ENCODE results near the gene RAB19. TPM values are rescaled to one million over a fixed set of nuclear protein-coding genes. Genes with fewer than 3 reads are reported as not detected.
"Not testable (repeated sequence)": the region's sequence is repeated elsewhere in the genome, so short reads cannot be mapped to it uniquely, and the experiment has no call there.

Gene RAB19
- total and polyA plus RNA-seq, 9 of the 15 experiments (the other 6 are each of a cell fraction or from before 2014, with no cell fraction given): not detected

- in situ Hi-C loops (cut with MboI); CTCF ChIA-PET (ENCODE audit: low intra/inter-chr PET ratio); H3K27ac ChIP-seq (ENCODE audit: extremely low read depth, low read depth, low read length); H4K20me1 ChIP-seq (replicated peaks; ENCODE audit: control insufficient read depth, insufficient read depth, low read length); H3K79me2 ChIP-seq (ENCODE audit: control insufficient read depth, insufficient read depth, low read length); H3K36me3 ChIP-seq (ENCODE audit: control insufficient read depth, insufficient read depth, low read length); H3K4me2 ChIP-seq (ENCODE audit: insufficient read depth, low read length); H2AFZ ChIP-seq (ENCODE audit: low read depth, low read length); H3K4me3 ChIP-seq; FAIRE-seq; H3K9me3 ChIP-seq (replicated peaks; ENCODE audit: control insufficient read depth, insufficient read depth, low read depth, low read length); BruUV-seq (replicated peaks); ATAC-seq; DNase-seq (ENCODE audit: extremely low read depth in 1 of 4, low spot score in 3 of 4); H3K9me1 ChIP-seq (ENCODE audit: control insufficient read depth, insufficient read depth, low read length); H3K9ac ChIP-seq (ENCODE audit: insufficient read depth in 1 of 2, low read depth in 2 of 2, low read length in 2 of 2); H3K4me1 ChIP-seq (replicated peaks in 1 of 2; ENCODE audit: control insufficient read depth in 2 of 2, insufficient read depth in 2 of 2, low read length in 2 of 2); intact Hi-C loops (cut with micrococcal nuclease): not testable (repeated sequence)
- POLR2A ChIA-PET: interaction anchor here (1.0 to 1.2 kb wide), 3 partner anchors 12 to 18 kb away, joined by 3 to 4 read pairs (median 3); partner anchors contain the start of genes RAB19 and SLC37A3
- TF ChIP-seq ZNF121 (CRISPR knock-in tag; conservative IDR thresholded peaks at IDR 0.05): peak; percentile 68
- WGBS (ENCODE audit: insufficient coverage, low coverage, missing lambda C conversion rate): 9% methylated on average over 9 of the region's 9 CpGs
- H3K27me3 ChIP-seq (ENCODE audit: control insufficient read depth in 2 of 2, insufficient read depth in 2 of 2, low read length in 2 of 2): peaks cover 26 to 62% of the 10 kb centered on the region in 2 experiments; a peak in 4 of 5 replicates
These were observed 12.0 kb downstream of the RAB19 start for GRCh38 chr7:140415816-140416215.

- no peak overlapping the region for H2AFZ ChIP-seq (ENCODE audit: low read depth, low read length)
- in situ Hi-C loops (cut with MboI): no loop called here
These were observed 12.7 kb downstream of the RAB19 start for GRCh38 chr7:140416560-140416959.

More at GRCh38 chr7:140416560-140416959, 12.7 kb downstream of the RAB19 start:
- no peak for FAIRE-seq
- Histone ChIP-seq H3K27me3 (ENCODE audit: control insufficient read depth in 2 of 2, insufficient read depth in 2 of 2, low read length in 2 of 2) (peaks cover 26 to 66% of the 10 kb centered on the region in 2 experiments; a peak in 4 of 5 replicates), H3K27ac (ENCODE audit: extremely low read depth, low read depth, low read length) (no peak overlapping the region), H3K9me3 (replicated peaks; ENCODE audit: control insufficient read depth, insufficient read depth, low read depth, low read length) (no peaks in the 10 kb centered on the region), H3K4me3 (no peak overlapping the region), H3K4me1 (replicated peaks in 1 of 2; ENCODE audit: control insufficient read depth in 2 of 2, insufficient read depth in 2 of 2, low read length in 2 of 2) (peaks cover 0 to 8% of the 10 kb centered on the region in 2 experiments; a peak in 2 of 5 replicates), H4K20me1 (replicated peaks; ENCODE audit: control insufficient read depth, insufficient read depth, low read length) (0 out of 2 replicates have a peak, but pooled peaks cover 3% of the 10 kb centered on the region), H3K9ac (ENCODE audit: insufficient read depth in 1 of 2, low read depth in 2 of 2, low read length in 2 of 2) (no peak overlapping the region), H3K9me1 (ENCODE audit: control insufficient read depth, insufficient read depth, low read length) (no peaks in the 10 kb centered on the region), H3K4me2 (ENCODE audit: insufficient read depth, low read length) (no peak overlapping the region), H3K79me2 (ENCODE audit: control insufficient read depth, insufficient read depth, low read length) (no peaks in the 10 kb centered on the region), H3K36me3 (ENCODE audit: control insufficient read depth, insufficient read depth, low read length) (no peaks in the 10 kb centered on the region)
- ChIA-PET POLR2A (interaction anchor here (0.5 to 1.4 kb wide), 5 partner anchors 10 to 175 kb away, joined by 3 to 5 read pairs (median 3); partner anchors contain the start of gene SLC37A3), CTCF (ENCODE audit: low intra/inter-chr PET ratio) (no interaction called here)
- ATAC-seq: peak; percentile 33; the same call in 1 of the 3 replicates
- TF ChIP-seq MCM3 (IDR thresholded peaks at IDR 0.05): 0 out of 2 replicates have a peak, but pooled peaks have one; percentile 48
- TF ChIP-seq MXD1 (CRISPR knock-in tag; IDR thresholded peaks at IDR 0.05; ENCODE audit: borderline replicate concordance, poor library complexity, severe bottlenecking): no peak
- peak in 1 of 3 experiments; percentile 33 for TF ChIP-seq YY1 (IDR thresholded peaks at IDR 0.05; ENCODE audit: borderline replicate concordance in 1 of 3, control insufficient read depth in 1 of 3, extremely low read depth in 1 of 3, insufficient read depth in 3 of 3, insufficient read length in 1 of 3, insufficient replicate concordance in 2 of 3, low read depth in 1 of 3, low read length in 2 of 3)
- no TSS peak for BruUV-seq (replicated peaks)
- intact Hi-C loops (cut with micrococcal nuclease): no loop called here
- DNase-seq (ENCODE audit: extremely low read depth in 1 of 4, low spot score in 3 of 4): peak in 2 of 4 experiments; percentile 10 to 12
- WGBS (ENCODE audit: insufficient coverage, low coverage, missing lambda C conversion rate): 5% methylated on average over 8 of the region's 8 CpGs
